HG02759 (cell line): Measurements from ENCODE around the gene ATP8A2.
"Not testable (repeated sequence)": the region's sequence is repeated elsewhere in the genome, so short reads cannot be mapped to it uniquely, and the experiment has no call there.

ENCODE experiments used
- ATAC-seq: cut with Tn5 transposase; IDR thresholded peaks from one replicate; pipeline ENCODE4 v1.9.1; 2021; ENCODE audit warnings: mild to moderate bottlenecking, moderate library complexity; ENCODE audit not compliant: unreplicated experiment

Gene ATP8A2

GRCh38 chr13:25784119-25784518 lies 412.3 kb downstream of the ATP8A2 start:
- ATAC-seq, result no peak

GRCh38 chr13:25790137-25790536 lies 418.4 kb downstream of the ATP8A2 start:
- not testable (repeated sequence) for ATAC-seq

- no peak for ATAC-seq
Measured at GRCh38 chr13:25795277-25795676, 423.5 kb downstream of the ATP8A2 start.

GRCh38 chr13:25796474-25796873 lies 424.7 kb downstream of the ATP8A2 start:
- ATAC-seq, result no peak

GRCh38 chr13:25798998-25799397 lies 427.2 kb downstream of the ATP8A2 start:
- no peak for ATAC-seq

GRCh38 chr13:25800523-25800922 lies 428.7 kb downstream of the ATP8A2 start:
- ATAC-seq, result no peak

- no peak for ATAC-seq
Measured at GRCh38 chr13:25802579-25802978, 430.8 kb downstream of the ATP8A2 start.

- ATAC-seq, result no peak
Measured at GRCh38 chr13:25803641-25804040, 431.9 kb downstream of the ATP8A2 start.

GRCh38 chr13:25806264-25806974 lies 434.6 kb downstream of the ATP8A2 start:
- ATAC-seq, result no peak

GRCh38 chr13:25807562-25807961 lies 435.8 kb downstream of the ATP8A2 start:
- ATAC-seq, result no peak

GRCh38 chr13:25811506-25811905 lies 439.7 kb downstream of the ATP8A2 start:
- ATAC-seq, result no peak

GRCh38 chr13:25816239-25816638 lies 444.5 kb downstream of the ATP8A2 start:
- ATAC-seq, result no peak

GRCh38 chr13:25819856-25820530 lies 448.2 kb downstream of the ATP8A2 start:
- no peak for ATAC-seq

- ATAC-seq, result no peak
Measured at GRCh38 chr13:25821776-25822175, 450.0 kb downstream of the ATP8A2 start.

- not testable (repeated sequence) for ATAC-seq
Measured at GRCh38 chr13:25827221-25827620, 455.4 kb downstream of the ATP8A2 start.

- ATAC-seq, result no peak
Measured at GRCh38 chr13:25827831-25828465, 456.2 kb downstream of the ATP8A2 start.

- no peak for ATAC-seq
Measured at GRCh38 chr13:25833761-25834160, 462.0 kb downstream of the ATP8A2 start.

GRCh38 chr13:25836574-25837336 lies 465.0 kb downstream of the ATP8A2 start:
- ATAC-seq, result no peak

GRCh38 chr13:25839371-25839770 lies 467.6 kb downstream of the ATP8A2 start:
- ATAC-seq, result no peak

- no peak for ATAC-seq
Measured at GRCh38 chr13:25840261-25840660, 468.5 kb downstream of the ATP8A2 start.

GRCh38 chr13:25840931-25841330 lies 469.2 kb downstream of the ATP8A2 start:
- no peak for ATAC-seq
